ENCODE measurements around the gene ST6GAL1.
A peak's percentile ranks its signal among the peaks of the same experiment; 100 is the strongest.

Gene ST6GAL1

GRCh38 chr3:187042874-187043458 is 112.6 kb downstream of the ST6GAL1 start:
- peak overlapping the region; percentile 27 for H3K4me3 ChIP-seq (ENCODE audit: low read depth, low read length)
- no peak for DNase-seq (ENCODE audit: low read depth)
- TF ChIP-seq, protein P1, sequence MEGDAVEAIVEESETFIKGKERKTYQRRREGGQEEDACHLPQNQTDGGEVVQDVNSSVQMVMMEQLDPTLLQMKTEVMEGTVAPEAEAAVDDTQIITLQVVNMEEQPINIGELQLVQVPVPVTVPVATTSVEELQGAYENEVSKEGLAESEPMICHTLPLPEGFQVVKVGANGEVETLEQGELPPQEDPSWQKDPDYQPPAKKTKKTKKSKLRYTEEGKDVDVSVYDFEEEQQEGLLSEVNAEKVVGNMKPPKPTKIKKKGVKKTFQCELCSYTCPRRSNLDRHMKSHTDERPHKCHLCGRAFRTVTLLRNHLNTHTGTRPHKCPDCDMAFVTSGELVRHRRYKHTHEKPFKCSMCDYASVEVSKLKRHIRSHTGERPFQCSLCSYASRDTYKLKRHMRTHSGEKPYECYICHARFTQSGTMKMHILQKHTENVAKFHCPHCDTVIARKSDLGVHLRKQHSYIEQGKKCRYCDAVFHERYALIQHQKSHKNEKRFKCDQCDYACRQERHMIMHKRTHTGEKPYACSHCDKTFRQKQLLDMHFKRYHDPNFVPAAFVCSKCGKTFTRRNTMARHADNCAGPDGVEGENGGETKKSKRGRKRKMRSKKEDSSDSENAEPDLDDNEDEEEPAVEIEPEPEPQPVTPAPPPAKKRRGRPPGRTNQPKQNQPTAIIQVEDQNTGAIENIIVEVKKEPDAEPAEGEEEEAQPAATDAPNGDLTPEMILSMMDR (IDR thresholded peaks at IDR 0.05; ENCODE audit: low read depth, low read length, missing control alignments), result no peak

DNA sequence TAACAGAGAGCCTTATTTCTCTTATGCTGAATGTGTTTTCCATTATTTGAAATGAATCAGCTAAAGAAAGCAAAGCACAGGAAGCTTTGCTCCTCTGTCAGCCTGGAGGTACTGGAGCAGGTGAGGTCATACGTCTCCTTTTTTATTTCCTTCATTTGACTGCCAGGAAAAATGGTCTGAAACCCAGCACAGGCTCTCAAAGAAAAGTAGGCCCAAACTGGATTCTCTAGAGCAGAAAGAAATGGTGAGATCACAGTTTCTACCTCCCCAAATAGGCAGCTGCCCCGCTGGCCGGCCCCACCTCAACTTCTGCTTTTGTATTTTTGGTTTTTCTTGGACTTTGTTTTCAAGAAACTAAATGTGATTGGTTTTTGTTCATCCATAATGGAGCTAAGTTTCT is 113.9 kb downstream of the ST6GAL1 start:
- DNase-seq (ENCODE audit: low read depth), result no peak
- TF ChIP-seq, protein P1 (IDR thresholded peaks at IDR 0.05; ENCODE audit: low read depth, low read length, missing control alignments), result no peak
- H3K4me3 ChIP-seq (ENCODE audit: low read depth, low read length), result peak overlapping the region; percentile 22; the same call in 1 of the 2 replicates

- DNase-seq (ENCODE audit: low read depth), result no peak
- TF ChIP-seq, protein P1 (IDR thresholded peaks at IDR 0.05; ENCODE audit: low read depth, low read length, missing control alignments), result no peak
- no peak overlapping the region; the same call in 1 of the 2 replicates for H3K4me3 ChIP-seq (ENCODE audit: low read depth, low read length)
Measured at GRCh38 chr3:187044867-187045552, 114.7 kb downstream of the ST6GAL1 start.

- no peak for DNase-seq (ENCODE audit: low read depth)
- TF ChIP-seq, protein P1 (IDR thresholded peaks at IDR 0.05; ENCODE audit: low read depth, low read length, missing control alignments), result no peak
- no peak overlapping the region for H3K4me3 ChIP-seq (ENCODE audit: low read depth, low read length)
Measured at GRCh38 chr3:187046033-187046432, 115.7 kb downstream of the ST6GAL1 start.

DNA sequence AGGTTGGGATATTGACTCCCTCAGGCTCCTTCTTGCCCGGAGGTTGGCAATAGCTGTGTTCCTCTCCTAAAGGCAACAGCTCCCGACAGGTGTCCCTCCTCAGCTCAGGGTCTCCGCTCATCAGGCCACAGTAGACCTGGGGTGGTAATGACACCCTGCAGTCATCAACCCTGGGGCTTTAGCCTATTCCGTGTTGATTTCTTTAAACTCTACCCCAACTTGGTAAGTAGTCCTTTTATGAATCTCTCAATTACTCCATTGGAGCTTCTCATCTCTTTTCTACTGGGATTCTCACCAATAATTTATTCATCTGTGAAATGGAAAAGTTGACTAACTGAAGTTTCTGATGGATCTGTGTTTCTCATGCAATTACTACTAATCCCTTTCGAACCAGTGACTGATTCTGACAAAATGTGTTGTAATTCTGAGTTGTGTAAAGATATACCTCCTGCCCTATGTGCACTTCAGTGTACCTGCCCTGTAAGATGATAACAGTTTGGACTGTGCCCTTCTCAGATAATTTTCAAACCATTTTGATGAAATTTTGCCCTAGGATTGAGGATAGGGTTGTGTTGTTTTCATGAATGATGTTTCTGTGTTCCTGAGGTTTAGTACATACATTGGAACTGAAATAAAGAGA is 119.3 kb downstream of the ST6GAL1 start:
- H3K4me3 ChIP-seq (ENCODE audit: low read depth, low read length), result no peak overlapping the region
- no peak for DNase-seq (ENCODE audit: low read depth)
- TF ChIP-seq, protein P1 (IDR thresholded peaks at IDR 0.05; ENCODE audit: low read depth, low read length, missing control alignments), result no peak

DNA sequence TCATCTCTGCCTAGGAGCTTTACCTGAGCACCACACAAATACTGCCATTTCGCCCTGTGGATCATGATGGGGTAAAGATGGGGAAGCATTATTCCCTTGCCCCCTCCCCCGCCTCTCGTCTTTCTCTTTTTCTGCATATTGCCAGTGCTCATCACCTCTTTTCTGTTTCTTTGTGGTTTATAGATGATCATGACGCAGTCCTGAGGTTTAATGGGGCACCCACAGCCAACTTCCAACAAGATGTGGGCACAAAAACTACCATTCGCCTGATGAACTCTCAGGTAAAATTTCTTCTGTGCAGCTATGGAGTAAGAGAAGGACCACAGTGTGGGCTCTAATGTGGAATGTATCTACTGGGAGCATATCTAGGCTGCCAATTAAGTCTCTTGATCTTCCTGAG is 120.7 kb downstream of the ST6GAL1 start:
- no peak for DNase-seq (ENCODE audit: low read depth)
- TF ChIP-seq, protein P1 (IDR thresholded peaks at IDR 0.05; ENCODE audit: low read depth, low read length, missing control alignments), result no peak
- no peak overlapping the region for H3K4me3 ChIP-seq (ENCODE audit: low read depth, low read length)
